Measurements from ENCODE around the gene CHMP1B. TPM values are rescaled to one million over a fixed set of nuclear protein-coding genes. Genes with fewer than 3 reads are reported as not detected.

The CHMP1B gene
- total and polyA plus RNA-seq, 9 of the 15 experiments (the other 6 are each of a cell fraction or from before 2014, with no cell fraction given) = 12.3 to 29.9 (median 19.0) TPM

- TF ChIP-seq ZNF253 (CRISPR knock-in tag; conservative IDR thresholded peaks at IDR 0.05) (no peak), ZMIZ1 (IDR thresholded peaks at IDR 0.05; ENCODE audit: low read depth in 2 of 2, low read length in 2 of 2) (no peak), FOXP4 (CRISPR knock-in tag; IDR thresholded peaks at IDR 0.05; ENCODE audit: borderline replicate concordance) (no peak), NFIC (IDR thresholded peaks at IDR 0.05) (no peak)
These were observed 11.7 kb upstream of the CHMP1B start (continued) for GRCh38 chr18:11839556-11839955.

- H3K27ac ChIP-seq (ENCODE audit: extremely low read depth, low read depth, low read length) = no peak overlapping the region
- ChIA-PET CTCF (ENCODE audit: low intra/inter-chr PET ratio) (no interaction called here), POLR2A (interaction anchor here (0.7 to 1.1 kb wide), 5 partner anchors 7 to 21 kb away, joined by 3 to 5 read pairs (median 3); no protein-coding TSS in a partner anchor)
- no peak overlapping the region for H3K9ac ChIP-seq (ENCODE audit: insufficient read depth in 1 of 2, low read depth in 2 of 2, low read length in 2 of 2)
- no TSS peak for BruUV-seq (replicated peaks)
- peak overlapping the region; percentile 30; the same call in 1 of the 2 replicates for H2AFZ ChIP-seq (ENCODE audit: low read depth, low read length)
- H3K9me3 ChIP-seq (replicated peaks; ENCODE audit: control insufficient read depth, insufficient read depth, low read depth, low read length) = no peaks in the 10 kb centered on the region
- H3K36me3 ChIP-seq (ENCODE audit: control insufficient read depth, insufficient read depth, low read length) = no peaks in the 10 kb centered on the region
- no peak overlapping the region for H3K4me2 ChIP-seq (ENCODE audit: insufficient read depth, low read length)
- H3K4me3 ChIP-seq = no peak overlapping the region
- H4K20me1 ChIP-seq (replicated peaks; ENCODE audit: control insufficient read depth, insufficient read depth, low read length) = no peaks in the 10 kb centered on the region
- no peaks in the 10 kb centered on the region for H3K27me3 ChIP-seq (ENCODE audit: control insufficient read depth in 2 of 2, insufficient read depth in 2 of 2, low read length in 2 of 2)
- intact Hi-C loops (cut with micrococcal nuclease) (no loop called here), in situ Hi-C loops (cut with MboI) (no loop called here)
- peak in 2 of 4 experiments; percentile 22 to 27 for DNase-seq (ENCODE audit: extremely low read depth in 1 of 4, low spot score in 3 of 4)
- no peak for FAIRE-seq
- ATAC-seq = peak; percentile 55
- no peaks in the 10 kb centered on the region for H3K79me2 ChIP-seq (ENCODE audit: control insufficient read depth, insufficient read depth, low read length)
- H3K4me1 ChIP-seq (replicated peaks in 1 of 2; ENCODE audit: control insufficient read depth in 2 of 2, insufficient read depth in 2 of 2, low read length in 2 of 2) = peaks cover 0 to 4% of the 10 kb centered on the region in 2 experiments; a peak in 1 of 5 replicates
- 24% methylated on average over 5 of the region's 6 CpGs for WGBS (ENCODE audit: insufficient coverage, low coverage, missing lambda C conversion rate)
- TF ChIP-seq RCOR1 (IDR thresholded peaks at IDR 0.05; ENCODE audit: borderline replicate concordance in 1 of 2, low read depth in 2 of 2, low read length in 2 of 2) = no peak
- 0 out of 4 replicates have a peak, but pooled peaks of 1 of the 2 experiments have one; percentile 24 for TF ChIP-seq HDAC1 (IDR thresholded peaks at IDR 0.05)
- no peak for TF ChIP-seq ZSCAN32 (CRISPR knock-in tag; IDR thresholded peaks at IDR 0.05)
- TF ChIP-seq RNF219 (CRISPR knock-in tag; IDR thresholded peaks at IDR 0.05) = no peak
- no peak for TF ChIP-seq NFE2 (IDR thresholded peaks at IDR 0.05; ENCODE audit: low read depth)
- no peaks in the 10 kb centered on the region for H3K9me1 ChIP-seq (ENCODE audit: control insufficient read depth, insufficient read depth, low read length)
These were observed 10.7 kb upstream of the CHMP1B start for GRCh38 chr18:11840493-11840892.
